GM12878 (cell line): ENCODE data around the gene SCN8A. TPM values are rescaled to one million over a fixed set of nuclear protein-coding genes. Genes with fewer than 3 reads are reported as not detected.

Experiments used
- ATAC-seq: fragments of 200-7000 bp; cut with Tn5 transposase; 3 replicates; pipeline ENCODE4 v1.9.1; 2020; ENCODE audit warnings: mild to moderate bottlenecking, moderate library complexity
- BruUV-seq: library from RNA; stranded (reverse); fragments of 400-500 nt; replicated peaks from 2 replicates; lab custom pipeline; 2021; lab: Mats Ljungman, UMichigan
- CTCF ChIA-PET: fragments of 300-600 bp; sonication (Branson Sonifier 250); formaldehyde crosslinking; extraction: SDS; loops from one replicate; lab custom pipeline; 2021; ENCODE audit warnings: inconsistent platforms; lab: Yijun Ruan, JAX
- POLR2A ChIA-PET: fragments of 350-600 bp; formaldehyde crosslinking; extraction: SDS; loops from one replicate; lab custom pipeline; 2021; ENCODE audit warnings: inconsistent platforms; lab: Charles Lee
- RAD21 ChIA-PET: fragments of 300-600 bp; sonication (Branson Sonifier 250); formaldehyde crosslinking; loops from one replicate; lab custom pipeline; 2023; ENCODE audit warnings: antibody characterized with exemption; ENCODE audit not compliant: unreplicated experiment; lab: Charles Lee
- SMC1A ChIA-PET: fragments of 300-600 bp; sonication (Branson Sonifier 250); formaldehyde crosslinking; loops from one replicate; lab custom pipeline; 2023; ENCODE audit not compliant: unreplicated experiment, uncharacterized antibody; lab: Charles Lee
- DNase-seq: peaks from one replicate; pipeline ENCODE4 v3.0.0-alpha.2; 2011; ENCODE audit warnings: low read depth, low spot score
- FAIRE-seq: peaks from 3 replicates; lab custom pipeline; 2011; peaks lifted over from hg19 to GRCh38; lab: Jason Lieb, UNC
- H2AFZ ChIP-seq: 2 replicates; pipeline ENCODE4 v1.6.0; 2011; ENCODE audit warnings: low read depth, low read length, control low read depth; ENCODE audit not compliant: control insufficient read depth
- H3K27ac ChIP-seq: 2 replicates; pipeline ENCODE4 v1.5.1; 2011; ENCODE audit warnings: control low read depth; ENCODE audit not compliant: control insufficient read depth, insufficient read depth
- H3K27me3 ChIP-seq, 2 experiments: replicated peaks in 1 of 2; 2 replicates each; pipeline versions ENCODE4 v1.6.0 to v1.6.1; 2011; ENCODE audit warnings: low read length in 1 of 2; ENCODE audit not compliant: control insufficient read depth in 2 of 2, insufficient read depth in 2 of 2
- H3K36me3 ChIP-seq, 2 experiments: 2 replicates each; pipeline ENCODE4 v1.5.1; 2011; ENCODE audit warnings: low read length in 1 of 2; ENCODE audit not compliant: control insufficient read depth in 2 of 2, insufficient read depth in 2 of 2
- H3K4me1 ChIP-seq: 2 replicates; pipeline ENCODE4 v1.6.1; 2011; ENCODE audit warnings: mild to moderate bottlenecking, low read length, moderate library complexity, mixed read lengths; ENCODE audit not compliant: control insufficient read depth, insufficient read depth
- H3K4me2 ChIP-seq: 2 replicates; pipeline ENCODE4 v1.6.0; 2011; ENCODE audit warnings: control low read depth; ENCODE audit not compliant: control insufficient read depth, insufficient read depth
- H3K4me3 ChIP-seq: fragments of 200-600 bp; sonication (generic); 2 replicates; pipeline ENCODE4 v1.5.1; 2016
- H3K79me2 ChIP-seq: 2 replicates; pipeline ENCODE4 v1.6.0; 2011; ENCODE audit warnings: low read length; ENCODE audit not compliant: control insufficient read depth, insufficient read depth
- H3K9ac ChIP-seq: 2 replicates; pipeline ENCODE4 v1.8.0; 2011; ENCODE audit warnings: low read length, control low read depth, mixed read lengths; ENCODE audit not compliant: control insufficient read depth, insufficient read depth
- H3K9me3 ChIP-seq: replicated peaks from 3 replicates; pipeline ENCODE4 v1.5.1; 2011; ENCODE audit warnings: mild to moderate bottlenecking, low read length; ENCODE audit not compliant: control insufficient read depth, insufficient read depth
- H4K20me1 ChIP-seq: 2 replicates; pipeline ENCODE4 v1.6.0; 2011; ENCODE audit not compliant: control insufficient read depth, insufficient read depth
- CTCF ChIP-seq, 3 experiments: IDR thresholded peaks in 2 of 3; conservative IDR thresholded peaks in 1 of 3; 2 replicates each; pipeline ENCODE4 v1.5.1; 2011; ENCODE audit warnings: low read depth in 3 of 3, low read length in 3 of 3, mild to moderate bottlenecking in 3 of 3, control low read depth in 2 of 3, moderate library complexity in 2 of 3, inconsistent platforms in 1 of 3, mixed read lengths in 1 of 3; ENCODE audit not compliant: control insufficient read depth in 2 of 3, insufficient read depth in 1 of 3; ENCODE audit errors: extremely low read depth in 1 of 3
- E4F1 ChIP-seq: fragments of 450-650 bp; IDR thresholded peaks from 2 replicates; pipeline ENCODE4 v1.6.1; 2018; ENCODE audit warnings: borderline replicate concordance, mild to moderate bottlenecking; ENCODE audit not compliant: partially characterized antibody
- EGR1 ChIP-seq, 2 experiments: IDR thresholded peaks; 1 replicate in 1 of 2; 2 replicates in 1 of 2; pipeline ENCODE4 v1.6.1; 2011 to 2012; ENCODE audit warnings: low read depth in 2 of 2, low read length in 2 of 2, borderline replicate concordance in 1 of 2, mild to moderate bottlenecking in 1 of 2, moderate library complexity in 1 of 2
- ELK1 ChIP-seq: IDR thresholded peaks from 2 replicates; pipeline ENCODE4 v1.6.1; 2012; ENCODE audit warnings: low read depth, low read length, improper control_type of control experiment
- EZH2 ChIP-seq: IDR thresholded peaks from 2 replicates; pipeline ENCODE4 v1.6.1; 2012; ENCODE audit warnings: low read depth, mild to moderate bottlenecking, control low read depth, inconsistent platforms, low read length, borderline replicate concordance; ENCODE audit not compliant: control insufficient read depth
- GABPA ChIP-seq: IDR thresholded peaks from 2 replicates; pipeline ENCODE4 v1.6.1; 2014; ENCODE audit warnings: antibody characterized with exemption, low read depth, mild to moderate bottlenecking, inconsistent platforms
- POU2F2 ChIP-seq: IDR thresholded peaks from 3 replicates; pipeline ENCODE4 v1.6.1; 2011; ENCODE audit warnings: low read depth, mild to moderate bottlenecking, low read length, borderline replicate concordance
- RB1 ChIP-seq: fragments of 450-650 bp; formaldehyde crosslinking; IDR thresholded peaks from 2 replicates; pipeline ENCODE4 v1.6.1; 2017; ENCODE audit warnings: mild to moderate bottlenecking, borderline replicate concordance
- STAT1 ChIP-seq: fragments of 450-650 bp; conservative IDR thresholded peaks from 2 replicates; pipeline ENCODE4 v1.6.1; 2014; ENCODE audit warnings: antibody characterized with exemption, mild to moderate bottlenecking
- WGBS: methylation state at CpG from one replicate; pipeline ENCODE4 v1.1.6; 2016; ENCODE audit warnings: low lambda C conversion rate; ENCODE audit not compliant: insufficient replicate concordance, insufficient coverage; ENCODE audit errors: missing lambda C conversion rate; 5-methylcytosine and 5-hydroxymethylcytosine counted together
- in situ Hi-C: fragments of 300-500 bp; cut with MboI; formaldehyde crosslinking; loops from 9 replicates; pipeline ENCODE4 v1.14.3; 2018; ENCODE audit warnings: mixed read lengths
- intact Hi-C: fragments of 100-400 bp; cut with micrococcal nuclease; formaldehyde crosslinking; loops from one replicate; pipeline ENCODE4 v1.14.2; 2022; ENCODE audit not compliant: unreplicated experiment
- polyA plus RNA-seq, 11 experiments: library from polyadenylated mRNA; depleted of rRNA in 4 of 11; unstranded in 6 of 11; stranded (reverse) in 5 of 11; fragments of >200 nt; fragmentation: Nextera tagmentation in 4 of 11; fragmentation: Illumina TruSeq in 1 of 11; extraction: Ambion mirVana in 4 of 11; extraction: Trizol in 1 of 11; gene quantifications; 1 replicate in 1 of 11; 2 replicates in 10 of 11; pipeline versions ENCODE4 v1.2.1 to v1.2.3, GENCODE V29; 2011 to 2016; ENCODE audit warnings: inconsistent platforms in 2 of 11, missing spikeins in 2 of 11, low read depth in 1 of 11
- total RNA-seq, 4 experiments: library from RNA; depleted of rRNA in 3 of 4; stranded (reverse); fragments of >200 nt in 3 of 4; fragmentation: Illumina TruSeq in 1 of 4; extraction: Trizol in 1 of 4; gene quantifications; 2 replicates each; pipeline versions ENCODE4 v1.2.1 to v1.2.3, GENCODE V29; 2013 to 2021

The SCN8A gene
- total and polyA plus RNA-seq, 10 of the 15 experiments (the other 5 are each of a cell fraction or from before 2014, with no cell fraction given) = 0.02 to 0.23 (median 0.06) TPM; not detected in 2

DNA sequence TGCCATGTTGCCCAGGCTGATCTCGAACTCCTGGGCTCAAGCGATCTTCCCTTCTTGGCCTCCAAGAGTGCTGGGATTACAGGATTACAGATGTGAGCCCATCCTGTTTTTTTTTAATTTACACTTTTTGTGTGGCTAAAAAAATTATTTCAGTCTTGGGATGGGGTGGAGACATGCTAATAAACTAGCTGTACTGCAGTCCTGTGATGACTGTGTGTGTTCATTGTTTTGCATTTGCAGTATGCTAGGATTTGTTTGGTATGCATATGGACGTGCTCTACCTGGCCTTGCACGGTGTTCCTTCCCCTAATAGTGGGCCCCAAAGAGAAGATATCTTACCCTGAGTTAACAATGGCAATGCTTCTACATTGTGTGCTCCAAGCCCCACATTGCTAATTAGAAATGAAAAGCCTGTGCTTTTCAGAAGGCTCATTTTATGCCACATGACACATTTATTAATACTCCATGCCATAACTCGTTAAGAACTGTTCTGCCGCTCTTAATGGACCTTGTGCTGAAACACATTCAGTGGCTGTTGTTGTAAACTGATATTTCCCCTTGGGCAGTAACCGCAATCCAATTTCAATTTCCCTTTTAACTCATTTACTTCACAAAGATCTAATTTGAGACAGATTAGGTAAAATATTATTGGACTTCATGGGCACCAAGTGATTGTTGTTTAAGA lies 86.4 kb downstream of the SCN8A start (continued):
- no peak for TF ChIP-seq EZH2

- no TSS peak for BruUV-seq
- Histone ChIP-seq H3K9ac (no peak overlapping the region), H3K27me3 (no peaks in the 10 kb centered on the region; a peak in 1 of 4 replicates), H3K4me2 (no peak overlapping the region), H3K4me1 (no peaks in the 10 kb centered on the region), H3K36me3 (no peaks in the 10 kb centered on the region), H3K27ac (no peak overlapping the region), H2AFZ (no peak overlapping the region), H3K79me2 (no peaks in the 10 kb centered on the region), H4K20me1 (no peaks in the 10 kb centered on the region), H3K9me3 (no peaks in the 10 kb centered on the region), H3K4me3 (no peak overlapping the region)
- 8% methylated on average over 5 of the region's 5 CpGs for WGBS
- intact Hi-C loops = loop anchor here (2.0 kb wide), 1 partner anchor 257 kb away; no protein-coding TSS in a partner anchor
- ChIA-PET CTCF (interaction anchor here (0.9 to 2.9 kb wide), 4 partner anchors 13 to 259 kb away, joined by 3 to 12 read pairs (median 4); no protein-coding TSS in a partner anchor), SMC1A (no interaction called here), RAD21 (no interaction called here), POLR2A (no interaction called here)
- DNase-seq (no peak), ATAC-seq (peak; percentile 83), FAIRE-seq (peak; percentile 66)
- in situ Hi-C loops = no loop called here
- TF ChIP-seq STAT1 (no peak), EGR1 (IDR thresholded peaks at IDR 0.05; ENCODE audit: borderline replicate concordance in 1 of 2, low read depth in 2 of 2, low read length in 2 of 2) (no peak), POU2F2 (no peak), ELK1 (no peak), CTCF (IDR thresholded peaks at IDR 0.05 in 2 of 3, conservative IDR thresholded peaks at IDR 0.05 in 1 of 3; ENCODE audit: control insufficient read depth in 2 of 3, extremely low read depth in 1 of 3, insufficient read depth in 1 of 3, low read depth in 3 of 3, low read length in 3 of 3) (peak; percentile 60 to 75 (median 71)), E4F1 (no peak), RB1 (no peak), GABPA (no peak)
These were observed 87.2 kb downstream of the SCN8A start for GRCh38 chr12:51678086-51678724.
